Measurements from ENCODE around the gene CMPK2. TPM values are rescaled to one million over a fixed set of nuclear protein-coding genes. Genes with fewer than 3 reads are reported as not detected.

Gene CMPK2
- total RNA-seq, 1 experiment from 2014 or later: 134 TPM

- no peak for DNase-seq (ENCODE audit: low read depth)
These were observed 54.7 kb downstream of the CMPK2 start for GRCh38 chr2:6810961-6811360.

- DNase-seq (ENCODE audit: low read depth): no peak
These were observed 57.3 kb downstream of the CMPK2 start for GRCh38 chr2:6808426-6808825.

- no peak for DNase-seq (ENCODE audit: low read depth)
These were observed 59.1 kb downstream of the CMPK2 start for GRCh38 chr2:6806604-6807003.

- DNase-seq (ENCODE audit: low read depth): peak; percentile 29
These were observed 65.2 kb downstream of the CMPK2 start for GRCh38 chr2:6800553-6800952.

Other genes with a start within 250 kb of the CMPK2 start
- gene RSAD2, start 11.9 kb upstream of the CMPK2 start, total RNA-seq (2014; rRNA removed; shearing (Covaris generic)): 117 and 157 TPM in 2 replicates
- gene RNF144A, start 51.5 kb upstream of the CMPK2 start, total RNA-seq (2014; rRNA removed; shearing (Covaris generic)): 1.5 and 3.5 TPM in 2 replicates

All from M059J (cell line).